Gastroesophageal sphincter (tissue), 4 donors: Measurements from ENCODE around the gene ABO. TPM values are rescaled to one million over a fixed set of nuclear protein-coding genes. Genes with fewer than 3 reads are reported as not detected.

Source experiments
- ATAC-seq: fragments of 150-250 bp; one replicate; pipeline ENCODE4 v1.9.1; 2016; ENCODE audit warnings: mild to moderate bottlenecking, moderate library complexity
- H3K27ac ChIP-seq, 4 donors: fragments of 200-600 bp; sonication (generic) in 3 of 4; 1 replicate in 3 of 4; 2 replicates in 1 of 4; pipeline ENCODE4 v1.5.1; 2016 to 2019
- H3K27me3 ChIP-seq: fragments of 200-600 bp; sonication (generic); one replicate; pipeline ENCODE4 v1.5.1; 2019
- H3K36me3 ChIP-seq, 2 donors: fragments of 200-600 bp; sonication (generic); one replicate each; pipeline ENCODE4 v1.5.1; 2019; ENCODE audit warnings: control low read depth in 1 of 2
- H3K4me1 ChIP-seq, 3 donors: fragments of 200-600 bp; sonication (generic); 1 replicate in 2 of 3; 2 replicates in 1 of 3; pipeline ENCODE4 v1.5.1; 2016 to 2019; ENCODE audit warnings: control low read depth in 2 of 3
- H3K4me3 ChIP-seq, 2 donors: fragments of 200-600 bp; sonication (generic); one replicate each; pipeline ENCODE4 v1.5.1; 2019; ENCODE audit warnings: mild to moderate bottlenecking in 1 of 2, moderate library complexity in 1 of 2
- H3K9me3 ChIP-seq, 3 donors: fragments of 200-600 bp; sonication (generic); one replicate each; pipeline ENCODE4 v1.5.1; 2017 to 2019; ENCODE audit warnings: control low read depth in 2 of 3
- EP300 ChIP-seq: sonication (generic); formaldehyde crosslinking; IDR thresholded peaks from one replicate; pipeline ENCODE4 v1.6.1; 2017; ENCODE audit warnings: antibody characterized with exemption, mild to moderate bottlenecking
- POLR2A ChIP-seq, 2 donors: fragments of 450-650 bp; IDR thresholded peaks; one replicate each; pipeline ENCODE4 v1.6.1; 2017; ENCODE audit warnings: antibody characterized with exemption in 2 of 2, mild to moderate bottlenecking in 2 of 2, moderate library complexity in 1 of 2
- POLR2AphosphoS5 ChIP-seq: sonication (generic); formaldehyde crosslinking; IDR thresholded peaks from one replicate; pipeline ENCODE4 v1.6.1; 2017; ENCODE audit warnings: antibody characterized with exemption
- WGBS, 2 donors: methylation state at CpG; one replicate each; pipeline ENCODE4 v1.1.5; 2018; ENCODE audit warnings: low coverage in 1 of 2; 5-methylcytosine and 5-hydroxymethylcytosine counted together
- total RNA-seq, 4 donors: library from RNA; depleted of rRNA; stranded (reverse); fragments of >200 nt; gene quantifications; one replicate each; pipeline ENCODE4 v1.1.0, GENCODE V29; 2016
- TF ChIP-seq, protein P1 (sequence below), 4 experiments: fragments of 200-600 bp in 2 of 4; fragments of 450-650 bp in 2 of 4; sonication (generic) in 1 of 4; IDR thresholded peaks; one replicate each; pipeline ENCODE4 v1.5.1; 2017 to 2019; ENCODE audit warnings: antibody characterized with exemption in 4 of 4, mild to moderate bottlenecking in 2 of 4, moderate library complexity in 2 of 4

Gene ABO
- total RNA-seq, 4 donors from 2014 or later = 0.47 to 10.0 (median 0.91) TPM

DNA sequence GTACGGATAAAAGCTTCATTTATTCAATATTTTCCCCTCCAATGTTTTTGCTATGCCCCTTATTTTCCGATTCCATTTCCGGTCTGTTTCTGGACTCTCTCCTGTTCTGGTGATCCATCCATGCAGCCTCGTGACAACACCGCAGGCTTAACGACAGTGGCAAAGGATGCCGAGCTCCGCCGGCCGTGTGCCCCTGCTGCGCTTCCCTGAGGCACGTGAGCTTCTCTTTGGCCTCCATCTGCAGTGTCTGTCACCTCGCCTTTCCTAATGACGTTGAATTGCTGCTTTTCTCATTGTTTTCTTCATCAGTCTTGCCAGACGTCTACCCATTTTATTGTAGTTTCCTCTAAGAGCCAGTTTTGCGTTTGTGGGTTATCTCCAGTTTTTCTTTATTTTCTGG, 32.3 kb upstream of the ABO start:
- Histone ChIP-seq H3K27me3 (peaks cover 45% of the 10 kb centered on the region), H3K9me3 (no peaks in the 10 kb centered on the region), H3K36me3 (no peaks in the 10 kb centered on the region), H3K27ac (no peak overlapping the region), H3K4me1 (no peaks in the 10 kb centered on the region), H3K4me3 (no peak overlapping the region)
- TF ChIP-seq POLR2A (IDR thresholded peaks at IDR 0.05) (no peak), EP300 (no peak), POLR2AphosphoS5 (no peak)
- TF ChIP-seq, protein P1, sequence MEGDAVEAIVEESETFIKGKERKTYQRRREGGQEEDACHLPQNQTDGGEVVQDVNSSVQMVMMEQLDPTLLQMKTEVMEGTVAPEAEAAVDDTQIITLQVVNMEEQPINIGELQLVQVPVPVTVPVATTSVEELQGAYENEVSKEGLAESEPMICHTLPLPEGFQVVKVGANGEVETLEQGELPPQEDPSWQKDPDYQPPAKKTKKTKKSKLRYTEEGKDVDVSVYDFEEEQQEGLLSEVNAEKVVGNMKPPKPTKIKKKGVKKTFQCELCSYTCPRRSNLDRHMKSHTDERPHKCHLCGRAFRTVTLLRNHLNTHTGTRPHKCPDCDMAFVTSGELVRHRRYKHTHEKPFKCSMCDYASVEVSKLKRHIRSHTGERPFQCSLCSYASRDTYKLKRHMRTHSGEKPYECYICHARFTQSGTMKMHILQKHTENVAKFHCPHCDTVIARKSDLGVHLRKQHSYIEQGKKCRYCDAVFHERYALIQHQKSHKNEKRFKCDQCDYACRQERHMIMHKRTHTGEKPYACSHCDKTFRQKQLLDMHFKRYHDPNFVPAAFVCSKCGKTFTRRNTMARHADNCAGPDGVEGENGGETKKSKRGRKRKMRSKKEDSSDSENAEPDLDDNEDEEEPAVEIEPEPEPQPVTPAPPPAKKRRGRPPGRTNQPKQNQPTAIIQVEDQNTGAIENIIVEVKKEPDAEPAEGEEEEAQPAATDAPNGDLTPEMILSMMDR (IDR thresholded peaks at IDR 0.05) = no peak
- 56 to 62% methylated on average over 10 to 16 of the region's 16 CpGs for WGBS, 2 donors
- ATAC-seq = no peak

DNA sequence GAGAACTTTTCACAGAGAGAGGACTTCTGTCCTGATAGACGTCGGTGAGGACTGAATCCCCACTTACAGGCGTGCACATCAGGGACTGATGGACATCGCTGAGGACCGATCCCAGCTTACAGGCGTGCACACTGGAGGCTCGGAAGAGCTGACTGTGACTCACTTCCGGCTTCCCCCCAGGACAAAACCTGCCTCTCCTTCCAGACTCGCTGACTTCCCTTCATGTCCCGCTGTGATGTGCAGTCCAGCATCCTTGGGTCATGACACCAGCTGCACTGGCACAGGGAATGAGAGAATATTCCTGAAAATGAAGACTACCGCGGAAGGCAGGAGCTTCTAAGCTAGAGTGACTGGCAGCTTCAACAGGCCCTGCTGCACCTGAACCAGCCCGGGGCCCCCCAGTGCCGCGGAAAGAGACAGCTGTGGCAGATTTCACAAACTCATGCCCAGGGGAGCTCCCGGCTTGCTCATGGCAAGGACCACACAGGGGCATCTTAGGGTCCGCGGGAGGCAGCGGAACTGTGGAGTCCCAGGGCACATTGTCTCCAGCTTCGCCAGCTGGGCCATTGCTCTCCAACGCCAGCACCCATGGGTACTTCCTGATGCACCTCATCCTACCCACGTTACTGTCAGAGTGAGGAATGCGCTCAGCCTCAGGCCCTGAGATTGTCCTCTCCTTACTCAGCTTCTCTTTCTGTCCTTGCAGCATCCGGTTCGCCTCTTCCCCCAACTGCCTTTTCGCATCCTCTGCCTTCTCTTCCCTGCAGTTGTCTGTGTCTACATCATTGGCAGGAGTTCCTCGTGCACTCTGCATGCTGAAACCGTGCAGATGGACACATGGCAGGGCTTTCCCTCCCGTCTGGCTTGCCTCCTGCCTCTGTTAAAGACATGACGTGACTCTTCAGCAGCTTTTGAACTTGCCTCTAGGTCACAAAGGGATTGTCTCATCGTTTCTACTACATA, 31.5 kb upstream of the ABO start:
- no peaks in the 10 kb centered on the region for H3K36me3 ChIP-seq
- TF ChIP-seq, protein P1 (IDR thresholded peaks at IDR 0.05) = no peak
- no peak overlapping the region for H3K27ac ChIP-seq
- H3K4me1 ChIP-seq = no peaks in the 10 kb centered on the region
- H3K9me3 ChIP-seq = no peaks in the 10 kb centered on the region
- no peak overlapping the region for H3K4me3 ChIP-seq
- 38 to 58% methylated on average over 10 to 13 of the region's 31 CpGs for WGBS, 2 donors
- ATAC-seq = no peak
- peaks cover 50% of the 10 kb centered on the region for H3K27me3 ChIP-seq

DNA sequence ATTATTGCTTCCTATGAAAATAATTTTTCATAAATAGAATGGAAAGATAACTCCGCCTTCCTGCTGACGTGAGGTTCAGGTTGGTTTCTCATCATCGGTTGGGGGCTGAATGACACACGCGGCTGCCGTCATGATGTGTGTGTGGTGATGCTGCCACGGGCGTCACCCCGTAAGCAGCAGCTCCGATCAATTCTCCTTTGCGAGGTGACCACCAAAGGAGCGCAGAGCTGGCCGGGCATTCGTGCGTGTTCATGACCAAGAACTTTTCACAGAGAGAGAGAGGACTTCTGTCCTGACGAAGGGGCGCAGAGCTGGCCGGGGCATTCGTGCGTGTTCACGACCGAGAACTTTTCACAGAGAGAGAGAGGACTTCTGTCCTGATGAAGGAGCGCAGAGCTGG, 30.7 kb upstream of the ABO start:
- Histone ChIP-seq H3K4me3 (no peak overlapping the region), H3K9me3 (no peaks in the 10 kb centered on the region), H3K27ac (no peak overlapping the region), H3K4me1 (no peaks in the 10 kb centered on the region), H3K27me3 (peaks cover 58% of the 10 kb centered on the region), H3K36me3 (no peaks in the 10 kb centered on the region)
- ATAC-seq = no peak
- WGBS, 2 donors = 70 to 91% methylated on average over 5 to 14 of the region's 23 CpGs
- TF ChIP-seq POLR2A (IDR thresholded peaks at IDR 0.05) (no peak), EP300 (no peak), POLR2AphosphoS5 (no peak)
- TF ChIP-seq, protein P1 (IDR thresholded peaks at IDR 0.05) = no peak

DNA sequence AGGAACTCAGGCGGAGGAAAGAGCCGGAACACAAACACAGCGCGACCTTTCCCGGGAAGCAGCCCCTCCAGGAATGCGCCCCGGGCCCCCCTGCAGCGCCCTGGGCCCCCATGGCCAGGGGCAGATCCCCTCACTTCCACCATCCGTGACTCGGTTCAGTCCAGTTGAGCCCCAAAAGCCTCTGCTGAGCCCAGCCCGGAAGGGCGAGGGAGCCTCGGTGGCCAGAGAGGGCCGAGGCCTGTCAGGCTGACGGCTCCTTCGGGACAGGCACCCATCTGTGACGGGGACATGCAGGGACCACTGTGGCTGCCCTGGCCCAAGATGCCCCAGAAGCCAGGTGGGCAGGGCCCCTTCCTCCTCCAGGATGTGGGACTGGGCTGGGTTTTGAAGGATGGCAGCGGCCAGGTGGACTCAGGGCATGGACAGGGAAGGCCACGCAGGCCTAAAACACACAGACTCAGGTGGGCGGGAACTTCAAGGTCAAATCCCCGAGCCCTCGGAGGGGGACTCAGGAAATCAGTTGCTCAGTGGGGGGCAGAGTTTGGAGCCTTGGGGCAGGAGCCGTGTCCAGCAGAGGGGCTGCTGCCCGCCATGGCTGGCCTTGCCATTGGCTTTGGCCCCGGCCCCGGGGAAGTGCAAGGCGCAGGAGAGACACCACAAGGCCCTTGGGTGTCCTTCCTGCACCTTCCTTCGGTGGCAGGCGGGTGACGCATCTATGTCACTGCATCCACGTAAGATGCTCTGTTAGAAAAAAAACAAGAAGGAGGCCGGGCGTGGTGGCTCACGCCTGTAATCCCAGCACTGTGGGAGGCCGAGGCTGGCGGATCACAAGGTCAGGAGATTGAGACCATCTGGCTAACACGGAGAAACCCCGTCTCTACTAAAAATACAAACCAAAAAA, 29.7 kb upstream of the ABO start:
- ATAC-seq = no peak
- 40 to 93% methylated on average over 1 to 3 of the region's 38 CpGs for WGBS, 2 donors
- no peaks in the 10 kb centered on the region for H3K36me3 ChIP-seq

More for the DNA sequence above, 29.7 kb upstream of the ABO start:
- Histone ChIP-seq H3K4me1 (no peaks in the 10 kb centered on the region), H3K9me3 (no peaks in the 10 kb centered on the region), H3K27me3 (peaks cover 59% of the 10 kb centered on the region), H3K4me3 (no peak overlapping the region), H3K27ac (no peak overlapping the region)
- no peak for TF ChIP-seq POLR2A (IDR thresholded peaks at IDR 0.05)
- TF ChIP-seq EP300 = no peak
- no peak for TF ChIP-seq POLR2AphosphoS5
- TF ChIP-seq, protein P1 (IDR thresholded peaks at IDR 0.05) = no peak
